ENCODE data around the gene SCGB2A2.

Gene SCGB2A2

GRCh38 chr11:62256281-62256680 is 13.7 kb upstream of the SCGB2A2 start:
- Histone ChIP-seq H3K27me3 (ENCODE audit: control insufficient read depth, insufficient read depth, low read length) (no peaks in the 10 kb centered on the region), H3K9ac (ENCODE audit: low read length) (no peak overlapping the region), H3K4me3 (ENCODE audit: low read length) (no peak overlapping the region), H3K9me3 (ENCODE audit: control insufficient read depth, low read length) (no peaks in the 10 kb centered on the region), H3K4me1 (ENCODE audit: control insufficient read depth, insufficient read depth, low read length) (no peaks in the 10 kb centered on the region), H3K36me3 (ENCODE audit: control insufficient read depth, insufficient read depth, low read length) (no peaks in the 10 kb centered on the region)

DNA sequence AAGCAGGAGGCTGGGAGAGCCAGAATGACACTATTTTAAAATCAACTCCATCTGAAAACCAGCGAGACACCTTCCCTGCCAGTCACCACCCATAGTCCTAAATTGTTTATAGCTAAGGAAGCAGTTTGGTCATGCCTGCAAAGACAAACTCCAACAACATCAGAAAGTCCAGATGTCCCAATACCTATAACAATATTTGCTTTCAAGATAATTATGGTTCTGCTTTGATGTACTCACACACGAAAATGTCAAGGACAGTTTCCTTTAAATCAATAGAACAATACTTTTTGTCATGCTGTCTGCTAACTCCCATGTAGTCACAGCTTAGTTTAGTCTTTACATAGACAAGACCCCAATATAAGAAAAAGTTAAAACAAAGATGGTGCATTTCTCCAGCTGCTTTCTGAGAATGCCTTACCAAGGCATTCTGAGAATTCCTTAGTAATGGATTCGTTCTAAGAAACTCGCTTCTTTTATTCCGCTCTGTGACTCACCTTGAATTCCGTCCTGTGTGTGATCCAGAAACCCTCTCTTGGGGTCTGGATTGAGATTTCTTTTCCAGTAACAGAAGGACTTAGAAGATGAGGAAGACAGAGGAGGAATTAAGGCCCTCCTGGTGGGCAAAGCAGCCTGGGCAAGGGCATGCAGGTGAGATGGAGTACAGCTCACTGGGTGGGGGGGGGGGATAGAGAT is 9.6 kb upstream of the SCGB2A2 start:
- no peak overlapping the region for H3K4me3 ChIP-seq (ENCODE audit: low read length)
- H3K9me3 ChIP-seq (ENCODE audit: control insufficient read depth, low read length): no peaks in the 10 kb centered on the region
- no peaks in the 10 kb centered on the region for H3K36me3 ChIP-seq (ENCODE audit: control insufficient read depth, insufficient read depth, low read length)
- no peaks in the 10 kb centered on the region for H3K4me1 ChIP-seq (ENCODE audit: control insufficient read depth, insufficient read depth, low read length)
- H3K9ac ChIP-seq (ENCODE audit: low read length): no peak overlapping the region
- no peaks in the 10 kb centered on the region for H3K27me3 ChIP-seq (ENCODE audit: control insufficient read depth, insufficient read depth, low read length)

GRCh38 chr11:62264004-62264403 is 6.0 kb upstream of the SCGB2A2 start:
- no peaks in the 10 kb centered on the region for H3K4me1 ChIP-seq (ENCODE audit: control insufficient read depth, insufficient read depth, low read length)
- H3K27me3 ChIP-seq (ENCODE audit: control insufficient read depth, insufficient read depth, low read length): no peaks in the 10 kb centered on the region
- H3K9ac ChIP-seq (ENCODE audit: low read length): no peak overlapping the region
- no peaks in the 10 kb centered on the region for H3K36me3 ChIP-seq (ENCODE audit: control insufficient read depth, insufficient read depth, low read length)
- no peaks in the 10 kb centered on the region for H3K9me3 ChIP-seq (ENCODE audit: control insufficient read depth, low read length)
- no peak overlapping the region for H3K4me3 ChIP-seq (ENCODE audit: low read length)

DNA sequence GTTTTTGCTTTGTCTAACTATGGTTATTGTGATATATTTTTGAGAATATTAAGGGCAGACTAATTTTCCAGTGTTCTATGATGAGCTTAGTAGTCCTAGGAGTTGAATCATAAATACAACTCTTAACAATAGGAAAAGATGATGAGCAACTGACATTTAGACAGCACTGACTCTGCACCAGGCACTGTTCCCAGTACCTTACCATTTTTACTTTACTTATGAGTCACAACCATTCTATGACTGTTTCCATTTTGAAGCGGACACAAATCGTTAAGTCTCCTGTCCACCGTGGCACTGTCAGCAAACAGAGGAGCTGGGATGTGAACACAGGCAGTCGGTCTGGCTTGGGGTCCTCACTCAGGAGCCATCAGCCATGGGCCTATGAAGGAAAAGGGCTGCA is 3.4 kb upstream of the SCGB2A2 start:
- no peaks in the 10 kb centered on the region for H3K27me3 ChIP-seq (ENCODE audit: control insufficient read depth, insufficient read depth, low read length)
- no peaks in the 10 kb centered on the region for H3K36me3 ChIP-seq (ENCODE audit: control insufficient read depth, insufficient read depth, low read length)
- no peaks in the 10 kb centered on the region for H3K4me1 ChIP-seq (ENCODE audit: control insufficient read depth, insufficient read depth, low read length)
- H3K4me3 ChIP-seq (ENCODE audit: low read length): no peak overlapping the region
- no peaks in the 10 kb centered on the region for H3K9me3 ChIP-seq (ENCODE audit: control insufficient read depth, low read length)
- no peak overlapping the region for H3K9ac ChIP-seq (ENCODE audit: low read length)

GRCh38 chr11:62267050-62267449 is 2.9 kb upstream of the SCGB2A2 start:
- Histone ChIP-seq H3K4me3 (ENCODE audit: low read length) (no peak overlapping the region), H3K27me3 (ENCODE audit: control insufficient read depth, insufficient read depth, low read length) (no peaks in the 10 kb centered on the region), H3K9me3 (ENCODE audit: control insufficient read depth, low read length) (no peaks in the 10 kb centered on the region), H3K4me1 (ENCODE audit: control insufficient read depth, insufficient read depth, low read length) (no peaks in the 10 kb centered on the region), H3K36me3 (ENCODE audit: control insufficient read depth, insufficient read depth, low read length) (no peaks in the 10 kb centered on the region), H3K9ac (ENCODE audit: low read length) (no peak overlapping the region)

DNA sequence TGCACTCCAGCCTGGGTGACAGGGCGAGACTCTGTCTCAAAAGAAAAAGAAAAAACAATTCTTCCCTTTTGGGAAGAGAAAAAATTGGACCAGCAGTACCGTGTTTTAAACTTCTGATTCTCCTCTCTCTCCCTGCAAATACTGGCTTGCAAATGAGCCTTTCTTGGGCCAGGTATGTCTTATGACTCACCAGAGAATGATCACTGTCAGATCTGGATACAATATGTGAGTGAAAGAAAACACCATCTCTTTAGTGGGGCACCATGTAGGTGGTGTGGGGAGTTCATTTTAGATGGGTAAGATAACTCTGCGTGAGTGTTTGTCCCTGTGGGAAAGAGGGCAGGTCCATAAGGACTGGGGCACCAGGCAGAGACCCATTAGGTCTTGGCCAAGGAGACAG is 2.4 kb upstream of the SCGB2A2 start:
- no peak overlapping the region for H3K4me3 ChIP-seq (ENCODE audit: low read length)
- H3K9me3 ChIP-seq (ENCODE audit: control insufficient read depth, low read length): no peaks in the 10 kb centered on the region
- H3K36me3 ChIP-seq (ENCODE audit: control insufficient read depth, insufficient read depth, low read length): no peaks in the 10 kb centered on the region
- no peaks in the 10 kb centered on the region for H3K27me3 ChIP-seq (ENCODE audit: control insufficient read depth, insufficient read depth, low read length)
- H3K4me1 ChIP-seq (ENCODE audit: control insufficient read depth, insufficient read depth, low read length): no peaks in the 10 kb centered on the region
- no peak overlapping the region for H3K9ac ChIP-seq (ENCODE audit: low read length)

- Histone ChIP-seq H3K27me3 (ENCODE audit: control insufficient read depth, insufficient read depth, low read length) (no peaks in the 10 kb centered on the region), H3K36me3 (ENCODE audit: control insufficient read depth, insufficient read depth, low read length) (no peaks in the 10 kb centered on the region), H3K4me1 (ENCODE audit: control insufficient read depth, insufficient read depth, low read length) (no peaks in the 10 kb centered on the region)
Measured at GRCh38 chr11:62273284-62273683, 3.3 kb downstream of the SCGB2A2 start.

GRCh38 chr11:62273789-62274275 is 3.9 kb downstream of the SCGB2A2 start:
- H3K4me3 ChIP-seq (ENCODE audit: low read length): no peak overlapping the region
- no peaks in the 10 kb centered on the region for H3K36me3 ChIP-seq (ENCODE audit: control insufficient read depth, insufficient read depth, low read length)
- no peaks in the 10 kb centered on the region for H3K4me1 ChIP-seq (ENCODE audit: control insufficient read depth, insufficient read depth, low read length)
- H3K9ac ChIP-seq (ENCODE audit: low read length): no peak overlapping the region
- H3K27me3 ChIP-seq (ENCODE audit: control insufficient read depth, insufficient read depth, low read length): no peaks in the 10 kb centered on the region
- no peaks in the 10 kb centered on the region for H3K9me3 ChIP-seq (ENCODE audit: control insufficient read depth, low read length)

More at GRCh38 chr11:62273284-62273683, 3.3 kb downstream of the SCGB2A2 start:
- Histone ChIP-seq H3K9me3 (ENCODE audit: control insufficient read depth, low read length) (no peaks in the 10 kb centered on the region), H3K4me3 (ENCODE audit: low read length) (no peak overlapping the region), H3K9ac (ENCODE audit: low read length) (no peak overlapping the region)

GRCh38 chr11:62280452-62280851 is 10.5 kb downstream of the SCGB2A2 start:
- Histone ChIP-seq H3K36me3 (ENCODE audit: control insufficient read depth, insufficient read depth, low read length) (no peaks in the 10 kb centered on the region), H3K9me3 (ENCODE audit: control insufficient read depth, low read length) (no peaks in the 10 kb centered on the region), H3K4me3 (ENCODE audit: low read length) (no peak overlapping the region), H3K4me1 (ENCODE audit: control insufficient read depth, insufficient read depth, low read length) (no peaks in the 10 kb centered on the region), H3K27me3 (ENCODE audit: control insufficient read depth, insufficient read depth, low read length) (no peaks in the 10 kb centered on the region), H3K9ac (ENCODE audit: low read length) (no peak overlapping the region)

DNA sequence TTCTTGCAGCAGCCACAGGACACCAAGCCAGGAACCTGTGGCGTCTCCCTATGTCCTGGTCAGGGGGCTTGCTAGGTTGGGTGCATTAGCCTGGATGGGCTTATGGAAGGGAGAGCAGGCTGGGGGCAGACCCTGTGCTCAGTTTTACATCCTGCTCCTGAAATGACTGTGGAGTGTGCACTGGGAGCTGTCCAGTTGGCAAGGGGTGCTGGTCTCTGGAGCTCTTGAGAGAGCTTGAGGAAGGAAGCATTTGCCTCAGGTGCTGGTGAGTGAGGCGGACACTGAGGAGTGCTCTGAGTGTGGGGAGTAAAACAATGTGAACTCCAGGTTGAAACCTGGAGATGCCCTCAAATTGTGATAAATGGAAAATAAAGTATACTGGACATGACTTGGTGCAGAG is 25.5 kb downstream of the SCGB2A2 start:
- Histone ChIP-seq H3K4me3 (ENCODE audit: low read length) (no peak overlapping the region), H3K36me3 (ENCODE audit: control insufficient read depth, insufficient read depth, low read length) (no peaks in the 10 kb centered on the region), H3K9ac (ENCODE audit: low read length) (no peak overlapping the region), H3K4me1 (ENCODE audit: control insufficient read depth, insufficient read depth, low read length) (no peaks in the 10 kb centered on the region), H3K9me3 (ENCODE audit: control insufficient read depth, low read length) (no peaks in the 10 kb centered on the region), H3K27me3 (ENCODE audit: control insufficient read depth, insufficient read depth, low read length) (peaks cover 10% of the 10 kb centered on the region)

DNA sequence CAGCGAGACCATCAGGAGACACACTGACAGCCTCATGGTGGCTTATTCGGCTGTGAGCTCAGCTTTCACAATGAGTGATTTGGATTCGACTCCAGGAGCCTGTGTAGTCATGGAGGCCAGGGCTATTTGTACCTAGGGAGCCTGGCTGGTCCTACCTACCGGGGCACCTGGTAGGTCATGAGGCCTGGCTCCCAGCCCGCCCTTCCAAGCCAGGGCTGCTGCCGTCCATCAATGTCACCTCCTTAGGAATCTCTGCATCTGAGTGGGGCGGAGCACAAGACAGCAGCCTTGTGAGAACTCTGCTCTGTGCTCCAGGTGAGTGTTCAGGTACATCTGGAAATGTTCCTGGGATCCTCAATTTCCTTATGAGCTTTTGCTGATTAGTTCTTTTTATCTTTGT is 29.0 kb downstream of the SCGB2A2 start, which contains the start of gene SCGB1D4:
Gene SCGB1D4 (minus strand): TSS at position 101 of the 400 bp plus-strand sequence. CDS start 65 bp downstream, at position 36.
- Histone ChIP-seq H3K36me3 (ENCODE audit: control insufficient read depth, insufficient read depth, low read length) (no peaks in the 10 kb centered on the region), H3K27me3 (ENCODE audit: control insufficient read depth, insufficient read depth, low read length) (peaks cover 7% of the 10 kb centered on the region), H3K9me3 (ENCODE audit: control insufficient read depth, low read length) (no peaks in the 10 kb centered on the region), H3K9ac (ENCODE audit: low read length) (no peak within 1 kb of the TSS), H3K4me3 (ENCODE audit: low read length) (no peak within 1 kb of the TSS), H3K4me1 (ENCODE audit: control insufficient read depth, insufficient read depth, low read length) (no peaks in the 10 kb centered on the region)

- Histone ChIP-seq H3K27me3 (ENCODE audit: control insufficient read depth, insufficient read depth, low read length) (peaks cover 3% of the 10 kb centered on the region), H3K4me3 (ENCODE audit: low read length) (no peak overlapping the region), H3K4me1 (ENCODE audit: control insufficient read depth, insufficient read depth, low read length) (no peaks in the 10 kb centered on the region), H3K9me3 (ENCODE audit: control insufficient read depth, low read length) (no peaks in the 10 kb centered on the region), H3K9ac (ENCODE audit: low read length) (no peak overlapping the region), H3K36me3 (ENCODE audit: control insufficient read depth, insufficient read depth, low read length) (no peaks in the 10 kb centered on the region)
Measured at GRCh38 chr11:62306227-62306626, 36.3 kb downstream of the SCGB2A2 start.
